ENCODE data around the gene PDGFB.

The PDGFB gene

GRCh38 chr22:39244496-39245129 is at the start of gene PDGFB:
Gene PDGFB (minus strand): TSS chr22:39244982. CDS start chr22:39243963, 1,019 bp downstream.
- DNase-seq (ENCODE audit: low read depth) = peak; percentile 35

DNA sequence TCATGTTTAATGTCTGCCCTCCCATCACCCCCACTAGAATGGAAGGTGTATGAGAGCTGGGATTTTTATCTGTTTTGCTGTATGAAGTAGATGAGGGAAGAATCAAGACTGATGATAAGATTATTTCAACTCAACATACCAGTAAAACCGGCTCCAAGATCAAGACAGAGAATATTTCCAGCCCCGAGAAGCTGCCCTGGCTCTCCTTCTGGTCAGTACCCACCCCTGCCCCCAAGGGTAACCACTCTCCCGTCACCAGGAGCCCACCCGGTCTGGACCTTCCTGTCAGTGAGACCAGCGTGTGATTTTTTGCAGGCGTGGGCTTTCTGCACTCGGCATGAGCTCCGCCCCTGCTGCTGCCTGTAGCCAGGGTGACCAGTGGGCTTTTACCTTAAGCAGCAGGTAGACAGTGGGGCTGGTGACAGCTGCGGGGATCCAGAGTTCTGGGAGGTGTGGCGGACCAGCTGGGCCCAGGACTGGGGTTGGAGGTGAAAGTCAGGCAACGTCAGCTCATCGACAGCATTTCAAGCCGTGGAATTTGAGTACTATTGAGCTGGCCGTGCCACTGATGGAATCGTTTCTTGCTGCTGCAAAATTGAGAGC is 49.1 kb upstream of the PDGFB start:
- no peak for DNase-seq (ENCODE audit: low read depth)

- DNase-seq (ENCODE audit: low read depth) = peak; percentile 96
These were observed 47.8 kb upstream of the PDGFB start for GRCh38 chr22:39292561-39293074.

GRCh38 chr22:39292031-39292462 is 47.3 kb upstream of the PDGFB start:
- no peak for DNase-seq (ENCODE audit: low read depth)

DNA sequence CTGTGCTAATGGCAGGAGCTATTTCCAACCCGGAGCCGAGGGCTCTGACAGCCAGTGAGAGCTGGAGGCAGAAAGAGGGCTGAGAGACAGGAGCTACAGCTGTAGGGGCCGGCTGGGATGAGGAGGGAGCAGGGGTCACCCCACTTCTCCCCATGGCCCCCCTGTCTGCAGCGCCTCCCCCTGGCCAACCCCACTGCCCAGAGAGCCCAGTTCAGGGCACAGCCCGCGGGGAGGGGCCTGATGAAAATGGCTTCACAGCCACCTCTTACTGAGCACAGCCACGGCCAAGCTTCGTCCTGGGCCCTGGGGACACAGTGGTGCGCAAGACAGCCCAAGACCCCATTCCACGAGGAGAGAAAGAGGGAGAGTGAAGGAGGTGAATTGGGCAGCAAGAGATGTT is 46.7 kb upstream of the PDGFB start:
- no peak for DNase-seq (ENCODE audit: low read depth)

GRCh38 chr22:39290724-39291161 is 46.0 kb upstream of the PDGFB start:
- DNase-seq (ENCODE audit: low read depth) = peak; percentile 55

GRCh38 chr22:39289975-39290720 is 45.4 kb upstream of the PDGFB start:
- no peak for DNase-seq (ENCODE audit: low read depth)

- DNase-seq (ENCODE audit: low read depth) = no peak
These were observed 44.8 kb upstream of the PDGFB start for GRCh38 chr22:39289533-39289932.

GRCh38 chr22:39288135-39288898 is 43.5 kb upstream of the PDGFB start:
- DNase-seq (ENCODE audit: low read depth) = no peak

DNA sequence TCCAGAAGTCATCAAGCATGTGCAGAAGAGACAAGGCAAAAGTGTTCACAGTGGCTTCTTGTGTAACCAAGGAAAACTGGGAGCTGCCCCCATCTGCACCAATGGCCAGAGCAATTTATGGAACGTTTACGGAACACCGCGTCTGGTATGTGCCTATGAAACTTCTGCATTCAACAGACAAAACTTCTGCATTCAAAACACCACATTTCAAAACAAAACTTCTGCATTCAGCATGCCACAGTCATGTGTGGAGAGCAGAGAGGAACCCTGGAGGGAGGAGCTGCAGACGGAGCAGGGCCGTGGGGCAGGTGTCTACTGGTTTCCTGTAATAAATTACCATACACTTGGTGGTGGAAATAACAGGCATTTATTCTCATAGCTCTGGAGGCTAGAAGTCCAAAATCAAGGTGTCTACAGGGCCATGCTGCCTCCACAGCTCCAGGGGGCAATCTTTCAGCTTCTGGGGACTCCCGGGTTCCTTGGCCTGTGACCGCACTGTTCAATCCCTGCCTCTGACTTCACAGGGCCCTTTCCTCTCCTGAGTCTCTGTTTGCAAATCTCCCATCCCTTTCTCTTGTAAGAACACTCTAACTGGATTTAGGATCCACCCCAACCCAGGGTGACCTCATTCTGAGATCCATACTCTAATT is 42.4 kb upstream of the PDGFB start:
- peak; percentile 73 for DNase-seq (ENCODE audit: low read depth)

GRCh38 chr22:39284983-39285382 is 40.2 kb upstream of the PDGFB start:
- no peak for DNase-seq (ENCODE audit: low read depth)

DNA sequence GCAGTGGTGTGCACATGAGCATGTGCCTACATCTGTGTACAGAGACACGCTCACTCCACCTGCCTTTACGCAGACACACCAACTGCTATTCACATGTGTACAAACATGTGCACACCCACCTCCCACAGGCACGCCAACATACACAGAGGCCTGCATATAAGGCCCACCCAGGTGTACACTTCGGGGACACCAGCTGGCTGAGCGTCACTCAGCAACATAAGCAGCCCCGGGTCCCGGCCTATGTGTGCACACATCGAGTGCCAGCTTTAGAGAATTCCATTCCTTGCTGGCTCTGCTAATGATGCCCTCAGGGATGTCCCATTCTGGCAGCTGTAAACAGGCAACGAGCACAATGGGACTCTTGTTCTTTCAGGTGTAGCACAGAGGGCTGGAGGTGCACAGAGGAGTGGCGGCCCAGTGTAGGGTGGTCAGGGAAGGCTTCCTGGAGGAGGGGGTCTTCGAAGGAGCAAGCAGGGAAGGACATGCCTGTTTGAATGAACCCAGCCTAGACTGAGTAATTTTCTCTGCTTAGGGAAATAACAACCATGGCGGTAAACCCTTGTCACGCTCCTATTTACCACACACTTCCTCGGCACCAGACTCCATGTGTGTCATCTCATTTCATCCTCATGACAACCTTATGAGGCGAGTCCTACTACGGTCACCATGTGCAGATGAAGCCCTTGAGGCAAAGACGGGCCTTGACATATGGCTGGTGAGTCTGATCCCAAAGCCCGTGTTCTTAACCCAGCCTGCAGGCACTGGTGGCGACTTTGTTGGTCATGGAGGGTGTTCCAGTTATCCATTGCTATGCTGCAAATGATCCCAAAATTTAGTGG is 39.6 kb upstream of the PDGFB start:
- no peak for DNase-seq (ENCODE audit: low read depth)

- DNase-seq (ENCODE audit: low read depth) = peak; percentile 88
These were observed 38.8 kb upstream of the PDGFB start for GRCh38 chr22:39283322-39284141.

DNA sequence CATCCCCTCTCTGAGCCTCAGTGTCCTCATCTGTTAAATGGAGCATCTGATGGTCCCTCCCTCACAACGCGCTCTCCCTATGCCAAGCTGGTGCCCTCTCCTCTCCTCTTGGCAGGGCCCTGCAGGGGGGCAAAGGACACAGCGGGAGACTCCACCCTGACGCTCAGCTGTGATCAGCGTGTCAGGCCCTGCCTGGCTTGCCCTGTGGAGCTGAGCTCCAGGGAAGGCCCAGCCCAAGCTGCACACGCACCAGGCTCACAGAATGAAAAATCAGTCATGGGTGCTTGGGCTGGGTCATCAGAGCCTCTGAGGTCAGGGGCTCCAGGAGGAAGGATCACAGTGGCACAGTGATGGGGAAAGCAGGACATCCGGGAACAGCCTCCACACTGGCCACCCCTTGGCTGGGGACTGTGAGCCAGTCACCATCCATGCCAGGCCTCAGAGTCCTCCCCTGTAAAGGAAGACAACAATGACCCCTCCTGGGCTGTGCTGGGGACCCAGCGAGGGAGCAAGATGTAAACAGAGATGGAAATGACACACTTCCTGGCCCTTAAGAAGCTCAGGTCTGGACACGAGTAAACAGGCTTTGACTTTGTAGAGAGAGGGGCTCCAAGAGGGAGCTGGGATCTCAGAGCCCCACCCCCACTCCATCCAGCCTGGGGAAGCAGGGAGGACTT is 38.0 kb upstream of the PDGFB start:
- DNase-seq (ENCODE audit: low read depth) = no peak

GRCh38 chr22:39281126-39281525 is 36.3 kb upstream of the PDGFB start:
- DNase-seq (ENCODE audit: low read depth) = no peak

DNA sequence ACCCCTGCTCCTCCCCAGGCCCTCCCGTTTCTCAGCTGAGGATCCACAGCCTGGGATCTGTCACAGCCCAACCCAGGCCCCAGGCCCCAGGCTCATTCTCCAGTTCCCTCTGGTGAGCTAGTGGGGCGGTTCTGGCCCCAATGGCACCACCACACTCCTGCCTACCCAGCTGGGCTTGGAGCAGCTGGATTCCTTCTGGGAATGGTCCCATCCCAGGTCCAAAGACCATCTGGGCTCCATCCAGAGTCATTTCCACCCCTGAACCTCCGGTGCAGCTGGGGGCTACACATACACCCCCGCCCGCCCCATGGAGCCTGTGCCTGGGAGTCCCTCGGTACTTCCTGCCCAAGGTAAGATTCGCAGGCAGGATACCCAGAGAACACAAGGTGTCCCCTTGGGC is 35.5 kb upstream of the PDGFB start:
- DNase-seq (ENCODE audit: low read depth) = no peak

DNA sequence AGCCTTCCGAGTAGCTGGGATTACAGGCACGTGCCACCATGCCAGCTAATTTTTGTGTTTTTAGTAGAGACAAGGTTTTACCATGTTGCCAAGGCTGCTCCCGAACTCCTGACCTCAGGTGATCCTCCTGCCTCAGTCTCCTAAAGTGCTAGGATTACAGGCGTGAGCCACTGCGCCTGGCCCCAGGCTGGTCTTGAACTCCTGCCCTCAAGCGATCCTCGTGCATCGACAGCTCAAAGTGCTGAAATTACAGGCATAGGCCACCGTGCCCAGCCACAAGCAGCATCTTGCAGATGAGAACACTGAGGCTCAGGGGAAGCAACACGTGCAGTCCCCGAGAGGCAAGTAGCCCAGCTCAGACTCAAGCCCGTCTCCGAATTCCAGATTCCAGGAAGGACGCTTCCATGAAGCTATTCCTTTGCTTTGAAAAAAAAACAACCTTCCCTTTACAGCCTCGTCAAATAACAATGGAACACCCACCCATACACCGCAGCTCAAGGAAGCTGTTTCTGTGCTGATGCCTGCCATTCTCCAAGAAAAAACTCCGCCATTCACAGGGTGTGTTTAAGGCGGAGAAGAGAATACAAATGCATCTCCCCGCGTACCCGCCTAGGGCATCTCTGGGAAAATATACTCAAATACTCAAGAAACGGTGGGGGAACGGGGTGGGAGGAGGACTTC is 34.5 kb upstream of the PDGFB start:
- DNase-seq (ENCODE audit: low read depth) = no peak

DNA sequence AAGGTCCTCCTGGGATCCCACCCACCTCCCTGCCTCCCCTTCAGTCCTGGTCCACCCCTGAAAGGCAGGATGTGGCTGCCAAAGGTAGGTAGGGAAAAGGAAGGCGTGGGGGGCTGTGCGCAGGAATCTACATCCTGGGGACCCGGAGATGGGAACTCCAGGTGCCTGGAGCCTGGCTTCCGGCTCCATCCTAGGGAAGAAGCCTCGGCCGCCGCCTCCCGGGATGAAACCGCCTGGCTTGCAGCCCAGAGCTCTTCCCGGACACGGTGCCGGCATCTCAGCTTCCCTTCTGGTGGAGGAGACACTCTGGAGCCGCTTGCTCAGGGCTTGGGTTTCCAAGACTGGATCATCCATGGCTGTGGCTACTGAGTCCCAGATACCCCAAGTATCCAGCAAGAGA is 33.3 kb upstream of the PDGFB start:
- peak; percentile 53 for DNase-seq (ENCODE audit: low read depth)

DNA sequence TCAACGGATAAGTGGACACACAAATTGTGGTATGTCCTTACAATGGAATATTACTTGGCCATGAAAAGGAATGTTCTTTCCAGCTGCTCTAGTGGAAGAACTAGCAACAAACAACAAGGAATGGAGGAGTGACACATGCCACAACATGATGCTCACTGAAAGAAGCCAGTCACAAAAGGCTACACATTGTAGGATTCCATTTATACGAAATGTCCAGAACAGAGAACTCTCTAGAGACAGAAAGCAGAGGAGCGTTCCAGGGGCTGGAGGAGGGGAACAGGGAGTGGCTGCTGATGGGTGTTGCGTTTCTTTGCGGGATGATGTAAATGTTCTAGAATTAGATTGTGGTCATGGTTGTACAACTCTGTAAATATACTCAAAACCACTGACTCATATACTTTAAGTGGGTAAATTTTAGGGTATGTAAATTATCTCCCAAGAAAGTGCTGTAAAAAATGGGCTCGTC is 32.4 kb upstream of the PDGFB start:
- DNase-seq (ENCODE audit: low read depth) = peak; percentile 88

Data from amniotic epithelial cell (primary cell).